Erythroblast (primary cell): Measurements from ENCODE around the gene MICU1.

Experiments used
- DNase-seq, 2 experiments: peaks; one replicate each; lab custom pipeline; 2025; lab: John Stamatoyannopoulos, UW
- GATA1 ChIP-seq: IDR thresholded peaks from 2 replicates; pipeline ENCODE4 v1.6.1; 2011; ENCODE audit warnings: low read depth, mild to moderate bottlenecking, control low read depth, low read length, moderate library complexity
- POLR2A ChIP-seq: IDR thresholded peaks from 2 replicates; pipeline ENCODE4 v1.6.1; 2011; ENCODE audit warnings: mild to moderate bottlenecking, low read length

MICU1 gene

DNA sequence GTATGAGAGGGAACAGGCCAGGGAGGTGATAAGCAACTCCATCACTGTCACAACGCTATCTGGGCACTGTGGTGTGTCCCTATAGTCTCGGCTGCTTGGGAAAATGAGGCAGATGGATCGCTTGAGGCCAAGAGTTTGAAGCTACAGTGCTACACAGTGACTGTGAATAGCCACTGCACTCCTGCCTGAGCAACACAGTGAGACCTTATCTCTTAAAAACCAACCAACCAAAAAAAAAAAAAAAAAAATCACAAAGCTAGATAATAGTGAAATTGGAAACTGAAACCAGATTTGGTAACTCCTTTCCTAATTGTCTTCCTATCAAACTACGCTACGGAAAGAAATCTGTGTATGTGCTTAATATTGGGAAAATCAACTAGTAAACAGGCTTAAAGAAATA lies 14.1 kb downstream of the MICU1 start:
- peak in 1 of 2 experiments; percentile 16 for DNase-seq
- TF ChIP-seq GATA1 (no peak), POLR2A (no peak)

DNA sequence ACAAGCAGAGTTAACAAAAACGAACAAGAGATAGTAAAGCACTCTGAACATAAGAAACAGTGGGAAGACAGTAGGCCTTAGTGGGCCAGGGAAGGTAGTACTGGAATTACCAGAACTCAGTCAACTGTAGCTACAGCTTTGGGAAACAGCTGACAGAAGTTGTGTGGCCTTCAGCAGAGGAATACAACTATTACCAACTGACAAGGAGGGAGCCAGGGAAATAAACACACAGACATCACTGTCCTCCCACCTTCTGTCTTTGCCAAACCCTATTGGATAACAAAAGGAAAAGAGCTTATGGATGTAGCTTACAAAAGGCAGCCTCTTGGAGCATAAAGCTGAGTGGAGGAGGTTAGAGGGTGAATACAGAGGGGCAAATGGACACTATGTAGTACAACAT lies 15.4 kb downstream of the MICU1 start:
- TF ChIP-seq POLR2A, result no peak
- no peak for TF ChIP-seq GATA1
- DNase-seq, result no peak

- TF ChIP-seq GATA1 (no peak), POLR2A (no peak)
- DNase-seq, result no peak
These were observed 20.8 kb downstream of the MICU1 start for GRCh38 chr10:72605122-72605521.

DNA sequence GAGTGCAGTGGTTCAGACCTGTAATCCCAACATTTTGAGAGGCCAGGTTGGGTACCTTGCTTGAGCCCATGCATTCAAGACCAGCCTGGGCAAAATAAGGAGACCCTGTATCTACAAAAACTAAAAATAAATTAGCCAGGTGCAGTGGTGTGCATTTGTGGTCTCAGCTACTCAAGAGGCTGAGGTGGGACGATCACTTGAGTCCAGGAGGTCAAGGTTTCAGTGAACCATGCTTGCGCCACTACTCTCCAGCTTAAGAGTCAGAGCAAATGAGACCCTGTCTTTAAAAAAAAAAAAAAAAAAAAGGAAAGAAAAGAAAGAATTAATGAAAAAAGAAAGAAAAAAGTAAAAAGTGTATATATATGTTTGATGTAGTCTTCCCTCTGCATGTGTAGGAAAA lies 24.7 kb downstream of the MICU1 start:
- DNase-seq, result no peak
- TF ChIP-seq GATA1, result no peak
- no peak for TF ChIP-seq POLR2A

DNA sequence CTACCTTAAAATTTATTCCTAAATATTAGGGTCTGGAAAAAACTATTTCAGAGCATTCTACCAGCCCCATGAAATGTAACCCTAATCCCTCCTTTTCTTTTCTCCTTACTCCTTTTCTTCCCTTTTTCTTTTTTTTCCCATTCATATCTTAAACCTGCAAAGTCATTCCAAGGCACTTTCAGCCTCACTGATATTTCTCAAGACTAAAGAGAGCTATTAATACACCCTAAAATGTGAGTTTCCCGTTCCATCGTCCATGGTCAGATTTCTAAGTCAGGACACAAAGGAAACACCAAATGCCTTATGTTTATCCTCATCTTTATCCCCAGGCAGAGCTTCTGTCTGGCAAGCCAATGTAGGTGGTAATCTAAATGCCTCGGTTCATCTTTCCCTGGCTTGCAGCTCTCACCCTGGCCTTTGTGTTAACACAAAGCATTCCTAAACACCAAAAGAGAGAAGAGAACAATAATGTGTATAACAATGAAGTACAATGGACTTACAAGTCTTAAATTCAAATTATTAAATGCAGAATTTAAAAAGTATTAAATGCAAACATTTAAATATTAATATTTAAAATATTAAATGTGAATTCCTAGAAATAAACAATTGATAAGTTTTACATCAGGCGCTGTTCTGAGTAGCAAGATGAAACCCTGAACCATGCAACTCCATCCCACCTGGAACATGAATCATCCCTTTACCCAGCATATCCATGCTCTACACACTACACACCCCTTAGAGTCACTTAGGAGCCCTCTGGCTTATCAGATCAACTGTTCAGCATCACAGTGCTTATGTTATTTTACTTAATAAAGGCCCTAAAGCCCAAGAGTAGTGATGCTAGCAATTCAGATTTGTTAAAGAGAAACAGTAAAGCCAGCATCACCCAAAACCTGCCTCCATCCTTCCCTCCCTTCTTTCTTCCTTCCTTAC lies 26.8 kb downstream of the MICU1 start:
- DNase-seq, result peak in 1 of 2 experiments; percentile 7
- TF ChIP-seq GATA1 (no peak), POLR2A (no peak)

DNA sequence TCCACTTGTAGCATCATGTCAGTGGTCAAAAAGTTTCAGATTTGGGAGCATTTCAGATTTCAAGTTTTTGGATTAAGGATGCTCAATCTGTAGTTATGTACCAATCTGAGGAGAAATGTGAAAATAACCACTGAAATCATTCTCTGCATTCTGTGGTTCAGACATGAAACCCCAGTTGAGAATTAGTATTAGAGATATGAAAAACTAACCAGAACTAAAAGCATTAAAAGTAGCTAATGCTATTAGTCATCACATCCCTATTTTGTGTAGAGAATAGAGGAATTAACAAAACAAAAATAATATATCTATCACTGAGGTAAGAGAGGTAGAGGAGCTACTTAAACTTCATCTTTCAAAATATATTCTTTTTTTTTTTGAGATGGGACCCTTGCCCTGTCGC lies 28.0 kb downstream of the MICU1 start:
- DNase-seq, result no peak
- TF ChIP-seq GATA1 (no peak), POLR2A (no peak)

DNA sequence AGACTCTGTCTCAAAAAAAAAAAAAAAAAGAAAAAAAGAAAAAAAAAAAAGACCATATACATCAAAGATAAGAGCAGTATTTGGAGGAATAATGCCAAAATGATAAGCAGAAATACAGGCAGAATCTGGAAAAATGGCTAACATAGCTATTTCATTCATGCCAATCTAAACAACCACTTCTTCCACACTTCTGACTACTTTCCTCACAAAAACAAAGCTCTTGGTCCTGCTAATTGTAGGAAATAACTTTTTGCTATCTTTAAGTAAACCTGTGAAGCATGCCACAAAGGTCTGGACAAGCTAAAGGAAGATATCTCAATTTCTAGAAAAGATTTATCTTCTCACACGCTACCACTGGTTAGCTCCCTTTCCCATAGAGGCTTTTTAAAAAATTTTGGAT lies 30.4 kb downstream of the MICU1 start:
- TF ChIP-seq POLR2A (no peak), GATA1 (no peak)
- DNase-seq, result no peak

GRCh38 chr10:72593963-72594362 lies 31.9 kb downstream of the MICU1 start:
- no peak for TF ChIP-seq GATA1
- TF ChIP-seq POLR2A, result no peak
- no peak for DNase-seq

DNA sequence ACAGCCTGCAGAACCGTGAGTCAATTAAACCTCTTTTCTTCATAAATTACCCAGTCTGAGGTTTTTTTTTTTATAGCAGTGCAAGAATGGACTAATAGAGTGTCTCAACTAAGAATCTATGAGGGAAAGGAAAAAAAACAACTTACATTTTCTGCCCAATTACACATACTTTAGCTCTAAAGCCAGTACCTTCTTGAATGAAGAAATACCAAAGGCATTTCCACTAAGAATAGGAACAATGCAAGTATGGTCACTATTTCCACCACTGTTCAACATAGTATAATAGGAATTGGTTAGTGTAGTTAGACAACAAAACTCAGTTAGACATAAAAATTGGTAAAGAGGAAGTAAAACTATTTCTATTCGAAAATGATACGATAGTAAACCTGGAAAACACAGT lies 37.6 kb downstream of the MICU1 start:
- TF ChIP-seq GATA1, result no peak
- no peak for TF ChIP-seq POLR2A
- no peak for DNase-seq

- no peak for DNase-seq
- no peak for TF ChIP-seq GATA1
These were observed 38.3 kb downstream of the MICU1 start for GRCh38 chr10:72587568-72587967.

GRCh38 chr10:72574636-72575035 lies 51.2 kb downstream of the MICU1 start:
- TF ChIP-seq GATA1 (no peak), POLR2A (no peak)
- DNase-seq, result no peak

DNA sequence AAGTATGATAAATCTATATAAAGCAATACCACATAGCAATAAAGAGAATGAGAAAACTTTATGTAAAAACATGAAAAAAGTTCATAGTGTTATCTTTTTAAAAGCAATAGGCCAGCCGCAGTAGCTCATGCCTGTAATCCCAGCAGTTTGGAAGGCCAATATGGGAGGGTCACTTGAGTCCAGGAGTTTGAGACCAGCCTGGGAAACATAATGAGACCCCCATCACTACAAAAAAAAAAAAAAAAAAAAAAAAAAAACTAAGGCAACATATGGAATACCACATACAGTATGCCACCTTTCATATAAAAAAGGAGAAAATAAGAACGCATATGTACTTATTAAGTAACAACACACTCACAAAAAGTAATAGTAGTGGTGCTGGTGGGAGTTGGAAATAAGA lies 52.8 kb downstream of the MICU1 start:
- TF ChIP-seq GATA1 (no peak), POLR2A (no peak)
- DNase-seq, result no peak

- no peak for TF ChIP-seq GATA1
- TF ChIP-seq POLR2A, result no peak
- DNase-seq, result peak; percentile 19 to 29
These were observed 57.8 kb downstream of the MICU1 start for GRCh38 chr10:72567889-72568640.

DNA sequence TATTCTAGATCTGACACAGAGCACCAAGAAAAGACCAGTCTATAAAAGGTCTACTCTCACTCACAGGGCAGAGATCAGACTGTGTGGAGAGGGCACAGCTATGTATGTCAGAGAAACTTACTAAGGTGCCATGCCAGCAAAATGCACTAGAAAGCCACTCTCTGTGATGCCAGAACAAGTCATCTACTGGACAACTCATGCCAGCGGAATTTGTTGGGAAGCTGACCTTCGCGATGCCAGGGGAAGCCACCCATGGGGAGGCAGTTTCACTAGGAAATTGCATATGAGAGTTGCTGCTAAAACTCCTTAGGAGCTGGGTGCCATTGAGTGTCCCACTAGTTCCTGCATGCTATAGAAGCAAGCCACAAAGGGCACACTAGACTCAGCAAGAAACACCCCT lies 58.5 kb downstream of the MICU1 start:
- no peak for DNase-seq
- no peak for TF ChIP-seq POLR2A
- TF ChIP-seq GATA1, result no peak
